NCI-H69 (cell line): ENCODE results near the gene UBAC2.

Experiments
- DNase-seq: peaks from one replicate; lab custom pipeline; 2025; lab: John Stamatoyannopoulos, UW

The UBAC2 gene, protein sequence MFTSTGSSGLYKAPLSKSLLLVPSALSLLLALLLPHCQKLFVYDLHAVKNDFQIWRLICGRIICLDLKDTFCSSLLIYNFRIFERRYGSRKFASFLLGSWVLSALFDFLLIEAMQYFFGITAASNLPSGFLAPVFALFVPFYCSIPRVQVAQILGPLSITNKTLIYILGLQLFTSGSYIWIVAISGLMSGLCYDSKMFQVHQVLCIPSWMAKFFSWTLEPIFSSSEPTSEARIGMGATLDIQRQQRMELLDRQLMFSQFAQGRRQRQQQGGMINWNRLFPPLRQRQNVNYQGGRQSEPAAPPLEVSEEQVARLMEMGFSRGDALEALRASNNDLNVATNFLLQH

DNA sequence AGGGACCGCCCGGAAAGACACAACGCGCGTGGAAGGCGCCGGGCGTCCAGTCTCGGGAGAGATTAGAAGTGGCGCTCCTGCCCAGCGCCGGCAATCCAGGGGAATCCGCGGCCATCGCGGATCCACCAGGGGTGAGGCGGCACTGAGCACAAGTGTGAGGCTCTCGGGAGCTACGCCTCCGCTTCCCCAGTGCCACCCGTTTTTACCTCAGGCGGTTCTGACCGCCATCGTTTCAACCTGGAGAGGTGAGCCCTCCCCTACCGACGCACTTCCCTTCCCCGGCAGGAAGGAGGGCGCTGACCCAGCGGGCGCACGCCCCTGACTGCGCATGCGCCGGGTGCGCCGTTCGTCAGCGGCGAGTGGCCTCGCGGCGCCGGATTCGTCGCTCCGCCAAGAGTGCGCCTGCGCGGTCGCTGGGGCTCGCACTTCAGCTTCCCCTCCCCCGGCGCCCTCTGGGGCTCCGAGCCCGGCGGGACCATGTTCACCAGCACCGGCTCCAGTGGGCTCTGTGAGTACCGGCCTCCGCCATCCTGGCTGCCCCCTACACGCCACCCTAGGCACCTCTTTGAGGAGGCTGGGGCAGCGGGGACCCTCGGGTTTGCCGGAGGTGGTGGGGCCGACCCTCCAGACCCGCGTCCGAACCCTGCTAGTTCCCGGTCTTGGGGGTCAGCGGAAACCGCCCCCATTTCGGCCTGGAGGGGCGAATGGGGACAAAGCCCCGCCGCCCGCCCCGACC lies at the start of gene UBAC2:
TSS of gene UBAC2 (plus strand) at position 423 of the 736 bp plus-strand sequence. CDS start at position 478, 55 bp downstream.
- peak; percentile 97 for DNase-seq

DNA sequence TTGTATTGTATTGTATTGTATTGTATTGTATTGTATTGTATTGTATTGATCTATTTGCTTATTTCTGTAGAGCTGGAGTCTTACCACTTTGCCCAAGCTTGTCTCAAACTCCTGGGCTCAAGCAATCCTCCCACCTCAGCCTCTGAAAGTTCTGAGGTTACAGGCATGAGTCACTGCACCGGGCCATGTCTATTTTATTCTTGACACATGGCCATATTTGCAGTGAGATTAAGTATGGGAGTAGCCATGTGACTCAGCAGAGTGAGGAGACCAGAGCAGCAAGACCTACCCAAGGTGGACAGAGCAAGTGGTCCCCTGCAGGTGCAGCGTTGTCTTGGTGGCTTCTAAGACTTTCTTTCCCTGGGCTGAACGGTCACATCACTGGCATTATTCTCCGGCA lies 49.1 kb upstream of the UBAC2 start:
- DNase-seq, result no peak

DNA sequence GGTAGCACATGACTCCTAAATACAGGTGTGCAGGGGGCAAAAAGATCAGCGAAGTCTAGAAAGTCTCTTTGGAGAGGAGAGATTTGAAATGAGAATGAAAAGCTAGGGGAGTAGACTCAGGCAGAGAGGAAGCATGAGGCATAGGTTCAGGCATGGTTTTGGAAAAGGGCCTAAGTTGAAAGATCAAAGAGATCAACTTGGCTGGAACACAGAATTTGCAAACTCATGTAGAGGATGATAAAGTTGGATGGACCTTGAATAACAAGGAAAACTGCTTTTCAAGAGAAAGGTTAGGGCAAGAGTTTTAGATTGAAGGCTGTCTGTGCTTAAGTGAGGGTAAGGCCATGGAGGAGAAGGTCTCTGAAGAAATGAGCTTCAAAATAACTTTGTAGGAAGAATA lies 47.4 kb upstream of the UBAC2 start:
- DNase-seq, result no peak

DNA sequence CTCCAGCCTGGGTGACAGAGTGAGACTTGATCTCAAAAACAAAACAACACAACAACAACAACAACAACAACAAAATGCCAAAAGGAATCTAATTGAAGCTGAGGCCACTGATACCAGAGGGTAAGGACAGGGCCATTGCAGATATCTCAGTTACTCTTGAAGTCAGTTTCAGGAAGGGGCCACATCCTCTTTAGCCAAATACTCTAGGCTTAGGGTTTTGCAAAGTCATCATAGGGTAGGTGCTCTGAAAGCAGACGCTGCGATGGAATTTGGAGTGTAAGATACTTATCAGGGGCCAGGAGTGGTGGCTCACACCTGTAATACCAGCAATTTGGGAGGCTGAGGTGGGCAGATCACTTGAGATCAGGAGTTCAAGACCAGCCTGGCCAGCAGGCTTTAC lies 46.6 kb upstream of the UBAC2 start:
- DNase-seq, result no peak

DNA sequence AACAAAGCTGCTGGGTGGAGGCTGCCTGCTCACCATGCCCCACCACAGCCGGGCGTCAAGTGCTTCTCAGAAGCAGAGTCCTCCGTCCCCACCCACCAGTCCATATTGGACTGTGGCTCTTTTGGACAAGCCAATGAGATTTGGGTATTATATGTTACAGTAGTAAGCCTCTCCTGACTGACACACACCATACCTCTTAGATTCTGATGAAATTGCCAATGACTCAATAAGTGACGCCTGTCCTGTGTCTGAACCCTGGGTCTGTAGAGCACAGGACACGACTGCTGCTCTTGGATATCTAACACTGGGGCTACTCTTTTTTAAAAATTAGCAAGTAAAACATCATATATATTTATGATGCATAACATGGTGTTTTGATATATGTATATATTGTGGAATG lies 44.8 kb upstream of the UBAC2 start:
- DNase-seq, result no peak

DNA sequence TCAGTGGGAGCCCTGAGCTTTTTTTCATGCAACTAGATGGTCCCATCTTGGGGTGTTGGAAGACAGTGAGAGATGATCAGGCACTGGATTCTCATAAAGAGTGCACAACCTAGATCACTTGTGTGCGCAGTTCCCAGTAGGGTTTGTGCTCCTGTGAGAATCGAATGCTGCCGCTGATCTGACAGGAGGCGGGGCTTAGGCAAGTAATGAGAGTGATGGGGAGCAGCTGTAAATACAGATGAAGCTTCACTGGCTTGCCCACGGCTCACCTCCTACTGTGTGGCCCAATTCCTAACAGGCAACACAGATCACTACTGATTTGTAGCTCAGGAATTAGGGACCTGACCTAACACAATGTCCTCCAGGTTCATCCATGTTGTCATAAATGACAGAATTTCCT lies 43.6 kb upstream of the UBAC2 start:
- no peak for DNase-seq

DNA sequence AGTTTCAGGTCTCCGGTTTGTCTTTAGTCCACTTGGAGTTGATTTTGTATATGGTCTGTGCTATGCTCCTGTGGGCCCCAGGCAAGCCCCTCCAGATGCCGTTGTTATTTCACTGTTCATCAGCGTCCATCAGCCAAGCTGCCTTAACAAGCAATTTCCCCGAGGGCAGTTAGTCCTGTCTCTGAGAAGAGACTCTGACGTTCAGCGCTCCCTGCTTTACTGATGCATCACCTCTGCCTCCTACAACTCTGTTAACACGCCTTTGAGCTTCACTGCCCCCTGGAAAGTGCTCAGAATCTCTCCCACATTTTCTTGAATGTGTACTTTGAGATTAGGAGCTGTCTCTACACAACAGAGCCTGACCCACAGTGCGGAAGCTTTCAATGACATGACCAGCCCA lies 41.8 kb upstream of the UBAC2 start:
- DNase-seq, result no peak

DNA sequence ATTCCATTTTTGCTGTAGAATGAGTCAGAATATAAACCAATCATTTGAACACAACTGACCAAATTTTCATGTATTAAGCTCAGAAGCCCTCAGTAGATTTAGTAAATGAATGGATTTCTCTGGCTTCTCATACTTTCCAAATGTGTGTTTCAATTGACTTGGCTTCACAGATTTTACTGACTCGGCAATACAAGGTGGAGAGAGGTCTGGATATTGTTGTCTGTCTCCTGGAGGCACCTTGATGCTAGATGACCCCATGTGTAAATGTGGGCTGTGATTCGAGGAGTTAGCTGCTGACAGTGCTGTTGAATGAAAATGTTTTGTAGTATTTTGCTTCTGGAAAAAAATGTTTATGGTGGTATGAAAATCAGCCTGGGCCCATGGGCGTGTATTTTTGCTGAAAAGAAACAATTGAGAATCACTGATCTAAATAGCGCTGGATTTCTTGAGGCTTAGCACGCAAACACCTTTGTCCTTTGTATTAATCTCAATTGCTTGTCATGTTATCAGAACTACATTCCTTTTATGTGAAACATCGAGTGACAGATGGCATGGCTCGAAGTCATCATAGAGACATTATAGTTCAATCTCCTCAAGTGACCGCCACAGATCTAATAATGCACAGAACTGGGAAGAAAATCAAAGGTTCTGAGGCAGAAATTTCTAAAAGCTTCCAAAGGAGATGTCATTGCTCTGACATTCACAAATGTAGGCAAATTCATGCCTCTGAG lies 41.2 kb upstream of the UBAC2 start:
- no peak for DNase-seq

DNA sequence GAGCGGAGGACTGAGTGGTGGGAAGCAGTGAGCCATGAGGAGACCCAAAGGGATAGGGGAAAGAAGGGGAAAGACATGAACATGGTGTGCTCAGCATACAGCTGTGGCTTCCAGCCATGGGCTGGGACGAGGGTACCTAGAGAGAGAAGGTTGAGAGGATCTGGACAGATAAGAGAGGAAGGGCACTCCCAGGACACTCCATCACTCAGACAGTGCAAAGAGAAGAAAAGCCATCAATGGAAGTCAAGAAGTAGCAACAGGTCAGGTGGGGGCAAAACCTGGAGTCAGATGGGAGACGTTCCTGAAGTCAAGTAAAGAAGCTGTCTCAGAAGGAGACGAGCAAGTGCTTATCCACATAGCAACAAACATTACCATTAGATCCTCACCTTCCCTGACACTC lies 40.2 kb upstream of the UBAC2 start:
- DNase-seq, result no peak

DNA sequence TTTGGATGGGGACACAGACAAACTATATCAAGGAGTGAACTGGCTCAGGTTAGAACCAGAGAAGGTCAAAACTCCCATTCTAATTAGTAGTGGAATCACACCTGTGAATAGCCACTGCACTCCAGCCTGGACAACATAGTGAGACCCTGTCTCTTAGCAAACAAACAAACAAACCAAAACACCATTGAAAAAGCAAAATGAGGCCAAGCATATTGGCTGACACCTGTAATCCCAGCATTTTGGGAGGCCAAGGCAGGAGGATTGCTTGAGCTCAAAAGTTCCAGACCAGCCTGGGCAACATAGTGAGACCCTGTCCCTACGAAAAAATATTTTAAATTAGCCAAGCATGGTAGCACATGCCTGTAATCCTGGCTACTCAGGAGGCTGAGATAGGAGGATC lies 39.1 kb upstream of the UBAC2 start:
- no peak for DNase-seq

DNA sequence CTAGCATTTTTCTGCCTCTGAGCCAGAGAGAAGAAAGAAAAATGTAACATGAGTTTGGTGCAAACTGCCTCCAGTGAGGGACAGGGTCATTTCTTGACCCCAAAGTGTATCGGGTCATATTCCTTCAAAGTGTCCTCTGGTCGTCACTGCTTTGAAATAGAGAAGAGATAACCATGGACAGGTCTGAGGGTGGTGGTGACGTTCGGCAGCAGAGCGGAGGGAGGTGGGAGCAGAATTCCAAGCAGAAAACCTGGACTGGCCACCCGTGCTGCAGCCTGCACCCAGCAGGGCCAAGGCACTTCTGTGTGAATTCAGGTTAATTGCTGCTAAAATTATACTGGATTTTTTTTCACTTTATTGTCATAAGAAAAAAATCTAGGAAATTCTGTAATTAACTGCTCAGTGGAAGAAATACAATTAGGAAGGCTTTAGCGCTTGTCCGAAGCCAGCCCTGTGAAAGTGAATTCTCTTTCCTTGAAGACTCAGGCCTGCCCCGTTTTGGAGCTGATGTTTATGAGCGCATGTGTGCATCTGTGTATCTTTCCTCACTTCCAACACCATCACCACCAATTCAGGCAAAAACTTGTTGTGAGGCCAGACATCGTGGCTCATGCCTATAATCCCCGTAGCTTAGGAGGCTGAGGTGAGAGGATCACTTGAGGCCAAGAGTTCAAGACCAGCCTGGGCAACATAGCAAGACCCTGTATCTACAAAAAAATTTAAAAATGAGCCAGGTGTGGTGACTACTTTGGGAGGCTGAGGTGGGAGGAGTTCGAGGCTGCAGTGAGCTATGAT lies 37.9 kb upstream of the UBAC2 start:
- DNase-seq, result no peak

DNA sequence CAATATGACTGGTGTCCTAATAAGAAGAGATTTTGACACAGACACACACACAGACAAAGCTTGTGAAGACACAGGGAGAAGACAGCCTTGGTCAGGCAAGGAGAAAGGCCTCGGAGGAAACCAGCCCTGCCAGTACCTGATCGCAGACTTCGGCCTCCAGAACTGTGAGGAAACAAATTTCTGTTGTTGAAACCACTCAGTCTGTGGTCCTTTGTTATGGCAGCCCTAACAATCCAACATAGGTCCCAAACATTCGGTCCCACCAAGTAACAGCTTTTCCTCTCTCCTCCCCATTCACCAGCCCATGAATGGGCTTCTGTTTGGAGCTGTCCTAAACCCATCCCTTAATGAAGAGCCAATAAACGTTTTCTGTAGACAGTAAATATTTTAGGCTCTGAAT lies 36.4 kb upstream of the UBAC2 start:
- no peak for DNase-seq

DNA sequence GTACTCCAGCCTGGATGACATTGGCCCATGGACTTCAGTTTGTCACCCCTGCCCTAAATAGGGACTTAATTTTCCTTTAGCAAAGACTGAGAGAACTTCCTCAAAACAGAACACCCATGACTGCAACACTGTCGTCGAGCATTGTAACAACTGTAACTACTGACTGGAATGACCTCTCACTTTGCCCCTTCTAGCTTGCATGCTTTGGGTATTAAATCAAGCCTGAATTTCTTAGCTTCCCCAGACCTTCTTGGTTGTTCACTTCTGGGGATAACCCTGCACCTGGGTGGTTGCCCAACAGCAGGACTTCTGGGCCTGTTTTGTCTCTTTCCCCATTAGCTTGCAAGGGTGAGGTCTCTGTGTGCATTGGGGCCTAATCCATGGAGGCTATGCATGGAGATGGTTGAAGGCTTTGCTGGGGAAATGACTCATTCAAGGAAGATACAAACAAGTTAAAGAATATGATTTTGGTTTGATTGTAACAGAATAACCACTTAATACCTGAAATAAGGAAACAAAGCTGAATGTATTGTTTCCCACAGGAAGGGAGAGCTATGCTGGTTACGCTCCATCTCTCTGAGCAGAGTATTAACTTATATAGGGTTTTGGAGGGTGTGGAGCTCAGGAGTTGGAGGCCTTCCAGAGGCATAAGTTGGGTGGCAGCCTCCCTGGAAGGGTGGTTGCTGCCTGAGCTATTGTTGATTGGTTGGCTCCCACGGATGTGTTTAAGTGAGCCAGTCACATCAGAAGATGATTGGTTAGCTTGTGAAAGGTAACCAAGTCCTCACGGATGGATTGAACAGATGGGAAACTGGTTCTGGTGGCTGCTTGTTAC lies 34.7 kb upstream of the UBAC2 start:
- no peak for DNase-seq

DNA sequence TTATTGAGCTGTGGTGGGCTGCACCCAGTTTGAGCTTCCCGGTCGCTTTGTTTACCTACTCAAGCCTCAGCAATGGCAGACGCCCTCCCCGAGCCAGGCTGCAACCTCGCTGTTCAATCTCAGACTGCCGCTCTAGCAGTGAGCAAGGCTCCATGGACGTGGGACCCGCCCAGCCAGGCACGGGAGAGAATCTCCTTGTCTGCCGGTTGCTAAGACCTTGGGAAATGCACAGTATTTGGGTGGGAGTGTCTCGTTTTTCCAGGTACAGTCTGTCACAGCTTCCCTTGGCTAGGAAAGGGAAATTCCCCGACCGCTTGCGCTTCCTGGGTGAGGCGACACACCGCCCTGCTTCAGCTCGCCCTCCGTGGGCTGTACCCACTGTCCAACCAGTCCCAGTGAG lies 27.7 kb upstream of the UBAC2 start:
- DNase-seq, result no peak

DNA sequence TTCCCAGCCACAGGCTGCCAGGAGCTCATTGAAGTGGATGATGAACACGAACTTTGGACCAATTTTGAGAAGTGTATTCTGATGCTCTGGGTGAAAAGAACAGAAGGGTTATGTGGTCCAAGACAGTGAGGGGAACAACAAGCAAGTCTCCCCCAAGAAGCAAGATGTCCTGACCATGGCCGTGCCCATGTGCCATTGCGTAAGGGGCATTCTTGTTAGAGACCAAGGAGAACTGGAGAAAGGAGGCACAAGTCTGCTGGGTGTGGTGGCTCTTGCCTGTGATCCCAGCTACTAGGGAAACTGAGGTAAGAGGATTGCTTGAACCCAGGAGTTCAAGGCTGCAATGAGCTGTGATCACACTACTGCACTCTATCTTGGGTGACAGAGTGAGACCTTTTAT lies 27.0 kb upstream of the UBAC2 start:
- DNase-seq, result no peak

DNA sequence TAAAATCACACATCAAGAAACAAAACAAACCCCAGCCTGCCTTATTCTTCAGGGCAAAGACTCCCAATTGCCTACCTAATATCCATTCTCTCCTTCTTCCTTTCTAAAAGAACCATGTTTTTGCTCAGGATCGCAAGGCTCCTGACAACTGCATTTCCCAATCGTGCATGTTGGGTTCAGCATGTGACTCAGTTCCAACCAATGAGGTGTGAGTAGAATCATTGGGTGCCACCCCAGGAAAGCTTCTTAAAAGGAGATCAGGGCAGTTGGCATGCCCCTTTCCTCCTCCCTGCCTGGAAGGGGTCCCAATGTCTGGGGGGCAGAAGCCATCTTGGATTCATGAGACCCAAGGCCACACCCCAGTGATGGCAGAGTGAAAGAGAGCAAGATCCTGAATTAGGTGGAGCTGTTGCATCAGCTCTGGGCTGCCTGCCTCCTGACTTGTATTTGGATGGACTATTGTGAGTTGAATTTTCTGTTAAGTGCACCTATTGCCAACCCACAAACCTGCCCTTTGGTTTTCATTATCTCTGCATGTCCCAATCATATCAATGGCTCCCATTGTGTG lies 26.0 kb upstream of the UBAC2 start:
- DNase-seq, result no peak

DNA sequence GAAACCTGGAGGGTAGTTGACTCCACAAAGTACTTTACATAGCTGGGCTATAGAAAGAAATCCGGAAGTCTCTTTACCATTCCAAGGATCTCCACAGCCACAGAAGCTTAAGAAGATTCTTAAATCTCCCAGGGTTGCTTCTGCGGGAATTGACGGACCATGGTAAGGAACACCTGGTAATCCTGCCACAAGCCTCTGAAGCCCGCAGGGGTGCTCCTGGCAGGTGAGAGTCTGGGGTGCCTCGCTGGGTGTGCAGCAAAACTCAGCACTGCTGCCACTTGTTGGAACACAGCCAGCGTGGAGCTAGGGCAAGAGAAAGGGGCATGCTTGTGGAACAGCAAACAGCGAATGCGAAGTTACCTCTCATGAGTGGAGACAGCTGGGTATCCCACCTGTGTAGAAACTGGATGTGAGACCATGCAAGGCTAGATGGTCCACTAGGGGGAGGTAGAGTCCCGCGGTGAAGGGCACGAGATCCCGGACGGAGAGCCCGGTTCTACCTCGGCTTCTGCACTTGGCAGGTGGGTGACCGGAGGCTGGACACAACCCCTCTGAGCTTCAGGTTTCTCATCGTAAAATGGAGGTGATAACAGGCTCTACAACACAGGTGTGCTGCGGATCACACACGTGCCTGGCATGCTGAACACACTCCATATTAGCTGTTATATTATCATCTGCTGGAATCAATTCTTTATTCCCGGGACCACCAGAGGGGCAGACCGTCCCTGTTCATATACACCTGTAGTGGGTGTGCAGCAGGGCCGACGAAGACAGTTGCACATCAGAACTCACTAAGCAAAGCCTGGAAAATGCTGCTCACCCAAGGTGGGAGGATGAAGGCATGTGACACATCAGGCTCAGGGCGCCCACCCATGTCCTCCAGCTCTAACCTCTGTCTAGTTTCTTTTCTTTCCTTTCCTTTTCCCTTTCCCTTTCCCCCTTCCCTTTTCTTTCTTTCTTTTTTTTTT lies 24.1 kb upstream of the UBAC2 start:
- peak; percentile 87 for DNase-seq

DNA sequence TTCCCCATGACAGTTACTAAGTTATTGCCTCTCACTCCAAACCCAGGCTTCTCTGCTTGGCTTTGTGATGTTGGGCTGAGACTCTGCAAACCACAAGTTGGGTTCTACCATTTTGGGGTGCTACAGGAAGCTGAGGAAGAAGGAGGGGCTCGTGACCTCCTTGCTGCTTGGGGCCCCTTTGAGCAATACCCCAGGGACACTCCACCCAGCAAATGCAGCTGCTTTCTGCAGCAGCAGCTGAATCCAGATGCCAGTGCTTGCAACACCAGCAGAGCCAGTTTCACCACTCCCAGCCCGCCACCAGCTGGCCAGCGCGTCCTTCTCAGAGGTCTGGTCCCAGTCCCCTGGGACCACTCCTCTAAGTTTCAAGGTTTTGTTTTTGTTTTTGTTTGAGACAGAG lies 22.0 kb upstream of the UBAC2 start:
- DNase-seq, result no peak

DNA sequence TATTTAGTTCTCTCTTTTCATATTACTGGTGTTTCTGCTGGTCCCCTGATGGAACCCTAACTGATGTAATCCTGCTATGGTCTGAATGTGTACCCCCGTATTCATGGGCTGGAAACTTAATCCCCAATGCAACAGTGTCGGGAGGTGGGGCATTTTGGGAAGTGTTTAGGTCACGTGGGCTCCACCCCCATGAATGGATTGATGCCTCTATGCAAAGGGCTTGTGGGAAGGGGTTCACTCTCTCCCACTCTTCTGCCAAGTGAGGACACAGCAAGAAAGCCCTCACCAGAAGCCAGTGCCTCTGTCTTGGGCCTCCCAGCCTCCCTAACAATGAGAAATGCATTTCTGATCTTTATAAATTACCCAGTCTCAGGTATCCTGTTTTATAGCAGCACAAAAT lies 21.2 kb upstream of the UBAC2 start:
- no peak for DNase-seq

DNA sequence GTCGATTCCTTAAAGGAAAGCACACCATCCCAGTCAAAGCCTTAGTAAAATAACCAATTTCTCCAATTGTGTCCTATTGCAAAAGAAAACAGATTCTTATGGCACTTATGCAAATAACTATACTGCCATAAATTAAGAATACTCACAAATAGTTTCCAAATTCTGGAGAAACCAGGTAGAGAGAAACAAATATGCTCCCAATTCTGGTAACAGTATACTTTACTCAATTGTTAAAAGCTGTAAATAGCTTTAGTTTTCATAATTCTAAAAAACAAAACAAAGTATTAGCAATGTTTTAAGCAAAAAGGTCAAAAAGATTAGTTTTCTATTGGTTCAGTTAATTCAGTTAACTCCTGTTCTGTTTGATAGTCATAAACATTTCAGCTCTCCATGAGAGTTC lies 18.2 kb upstream of the UBAC2 start:
- DNase-seq, result no peak
